Mammary epithelial cell (primary cell): ENCODE measurements around the gene ASIP.

Source experiments
- CTCF ChIP-seq, 2 donors: IDR thresholded peaks in 1 of 2; conservative IDR thresholded peaks in 1 of 2; 2 replicates each; pipeline ENCODE4 v1.5.1; 2011 to 2012; ENCODE audit warnings: inconsistent platforms in 2 of 2, low read length in 2 of 2, mild to moderate bottlenecking in 2 of 2, control low read depth in 1 of 2, low read depth in 1 of 2; ENCODE audit not compliant: insufficient read depth in 1 of 2; ENCODE audit errors: extremely low read depth in 1 of 2
- EZH2 ChIP-seq: IDR thresholded peaks from 2 replicates; pipeline ENCODE4 v1.6.1; 2012; ENCODE audit warnings: low read length, inconsistent platforms, borderline replicate concordance

- TF ChIP-seq EZH2: no peak
- TF ChIP-seq CTCF (conservative IDR thresholded peaks at IDR 0.05 in 1 of 2, IDR thresholded peaks at IDR 0.05 in 1 of 2; ENCODE audit: extremely low read depth in 1 of 2, insufficient read depth in 1 of 2, low read depth in 1 of 2, low read length in 2 of 2): no peak
Measured at GRCh38 chr20:34302312-34302722, 61.1 kb downstream of the ASIP start.
